ENCODE data around the gene C1GALT1C1L. TPM values are rescaled to one million over a fixed set of nuclear protein-coding genes. Genes with fewer than 3 reads are reported as not detected.

The C1GALT1C1L gene
- total RNA-seq, 4 donors from 2014 or later, result 0.44 TPM; not detected in 3

DNA sequence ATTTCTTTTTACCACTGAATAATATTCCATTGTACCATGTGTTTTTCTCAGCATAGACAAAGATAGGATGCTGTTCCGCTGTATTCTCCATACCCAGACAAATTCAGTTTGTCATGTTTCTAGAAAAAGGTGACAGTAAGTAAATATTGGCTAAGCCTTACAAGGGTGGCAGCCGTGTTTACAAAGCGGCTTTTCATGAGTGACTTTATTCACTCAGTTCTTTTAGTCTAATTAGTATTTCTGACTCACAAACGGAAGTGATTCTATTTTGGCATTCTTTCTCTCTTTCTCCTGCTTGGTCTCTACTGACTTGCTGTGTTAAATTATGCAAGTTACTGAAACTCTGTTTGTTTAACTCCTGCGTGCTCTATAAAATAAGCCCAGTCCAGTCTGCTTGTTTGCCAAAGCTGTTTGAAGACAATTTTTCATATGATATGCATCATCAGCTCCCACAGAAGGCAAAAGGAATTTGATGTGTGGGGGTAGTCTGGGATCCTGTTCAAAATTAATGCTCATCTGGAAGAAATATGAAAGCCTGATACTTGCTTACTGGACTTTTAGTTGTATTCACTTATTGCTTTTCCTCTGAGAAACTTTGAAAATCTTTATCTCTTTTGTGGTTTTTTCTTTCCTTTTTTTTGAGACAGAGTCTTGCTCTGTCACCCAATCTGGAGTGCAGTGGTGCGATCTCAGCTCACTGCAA lies 41.5 kb downstream of the C1GALT1C1L start:
- Histone ChIP-seq H3K4me3 (no peak overlapping the region), H3K4me1 (peaks cover 22% of the 10 kb centered on the region), H3K36me3 (no peaks in the 10 kb centered on the region), H3K27ac (no peak overlapping the region), H3K27me3 (no peaks in the 10 kb centered on the region), H3K9me3 (no peaks in the 10 kb centered on the region)
- WGBS, result 30% methylated on average over 6 of the region's 6 CpGs
- TF ChIP-seq POLR2AphosphoS5 (IDR thresholded peaks at IDR 0.05) (no peak), CTCF (IDR thresholded peaks at IDR 0.05) (no peak), EP300 (IDR thresholded peaks at IDR 0.05) (no peak), POLR2A (IDR thresholded peaks at IDR 0.05) (no peak)
- no peak for DNase-seq (ENCODE audit: low spot score in 2 of 2)

- H3K4me1 ChIP-seq, result peaks cover 15% of the 10 kb centered on the region
- DNase-seq (ENCODE audit: low spot score in 2 of 2), result no peak
- no peaks in the 10 kb centered on the region for H3K9me3 ChIP-seq
- 49% methylated on average over 11 of the region's 11 CpGs for WGBS
- H3K36me3 ChIP-seq, result no peaks in the 10 kb centered on the region
- no peaks in the 10 kb centered on the region for H3K27me3 ChIP-seq
- no peak overlapping the region for H3K4me3 ChIP-seq
- TF ChIP-seq CTCF (IDR thresholded peaks at IDR 0.05) (no peak), POLR2A (IDR thresholded peaks at IDR 0.05) (no peak), POLR2AphosphoS5 (IDR thresholded peaks at IDR 0.05) (no peak), EP300 (IDR thresholded peaks at IDR 0.05) (no peak)
- H3K27ac ChIP-seq, result no peak overlapping the region
Measured at GRCh38 chr2:43631618-43632317, 44.5 kb downstream of the C1GALT1C1L start.

Other genes starting within 250 kb of the C1GALT1C1L start
- gene THADA, start 80.4 kb downstream of the C1GALT1C1L start, total RNA-seq, result 10 to 100 TPM; 26.2 to 58.3 (median 29.7) TPM
- gene PLEKHH2, start 39.2 kb downstream of the C1GALT1C1L start, total RNA-seq, result 10 to 100 TPM in 2 of 4 donors, 1 to 10 TPM in 2; 6.8 to 77.3 (median 11.5) TPM
- 10 to 100 TPM in 3 of 4 donors, 1 to 10 TPM in 1; 9.8 to 48.9 (median 21.2) TPM for gene DYNC2LI1, start 97.6 kb upstream of the C1GALT1C1L start, total RNA-seq
- not detected for gene ABCG5, start 162.4 kb upstream of the C1GALT1C1L start, total RNA-seq
- gene ABCG8, start 162.5 kb upstream of the C1GALT1C1L start, total RNA-seq, result not detected